A549 (cell line): ENCODE results near the gene RNF112. TPM values are rescaled to one million over a fixed set of nuclear protein-coding genes. Genes with fewer than 3 reads are reported as not detected.
"Not testable (repeated sequence)": the region's sequence is repeated elsewhere in the genome, so short reads cannot be mapped to it uniquely, and the experiment has no call there.

ENCODE experiments used
- ATAC-seq, 2 experiments: fragments of 200-7000 bp in 1 of 2; fragments of >200 bp in 1 of 2; cut with Nextera tagmentation in 1 of 2; cut with Tn5 transposase in 1 of 2; 3 replicates each; pipeline versions ENCODE4 v1.8.0 to v1.9.1; 2018 to 2020; ENCODE audit warnings: mild to moderate bottlenecking in 1 of 2, moderate library complexity in 1 of 2
- CTCF ChIA-PET: fragments of 300-600 bp; sonication (Branson Sonifier 250); formaldehyde crosslinking; extraction: SDS; loops from one replicate; lab custom pipeline; 2021; ENCODE audit warnings: antibody characterized with exemption, inconsistent platforms; lab: Yijun Ruan, JAX
- POLR2A ChIA-PET: fragments of 350-600 bp; formaldehyde crosslinking; extraction: SDS; loops from one replicate; lab custom pipeline; 2021; ENCODE audit warnings: antibody characterized with exemption, inconsistent platforms; lab: Yijun Ruan, JAX
- DNase-seq, 2 experiments: peaks; one replicate each; pipeline versions ENCODE4 v3.0.0 to v3.0.0-alpha.2; 2011 to 2016; ENCODE audit warnings: low read depth in 1 of 2, low spot score in 1 of 2
- FAIRE-seq: peaks from 2 replicates; lab custom pipeline; 2011; peaks lifted over from hg19 to GRCh38; lab: Jason Lieb, UNC
- H3K27ac ChIP-seq, 2 experiments: fragments of >200 bp; sonication (Bioruptor Twin); formaldehyde crosslinking; 3 replicates each; pipeline ENCODE4 v1.5.1; 2016 to 2017
- H3K4me1 ChIP-seq: fragments of >200 bp; sonication (Bioruptor Twin); formaldehyde crosslinking; 3 replicates; pipeline ENCODE4 v1.6.1; 2016
- H3K4me2 ChIP-seq: fragments of >200 bp; sonication (Bioruptor Twin); formaldehyde crosslinking; 3 replicates; pipeline ENCODE4 v1.6.1; 2016
- H3K4me3 ChIP-seq: fragments of >200 bp; sonication (Bioruptor Twin); formaldehyde crosslinking; 3 replicates; pipeline ENCODE4 v1.5.1; 2016
- H3K9me3 ChIP-seq: fragments of >200 bp; sonication (Bioruptor Twin); formaldehyde crosslinking; 3 replicates; pipeline ENCODE4 v1.6.1; 2016
- BHLHE40 ChIP-seq: IDR thresholded peaks from 2 replicates; pipeline ENCODE4 v1.6.1; 2012; ENCODE audit warnings: low read depth, low read length, inconsistent platforms
- EP300 ChIP-seq, 2 experiments: fragments of >200 bp; sonication (Bioruptor Twin); formaldehyde crosslinking; IDR thresholded peaks; 2 replicates in 1 of 2; 3 replicates in 1 of 2; pipeline ENCODE4 v1.6.1; 2016 to 2017
- ESRRA ChIP-seq: fragments of 150-350 bp; IDR thresholded peaks from 2 replicates; pipeline ENCODE4 v1.6.1; 2014; ENCODE audit warnings: mild to moderate bottlenecking, low read length, borderline replicate concordance
- KDM1A ChIP-seq: fragments of 200-600 bp; sonication (generic); IDR thresholded peaks from 2 replicates; pipeline ENCODE4 v1.6.1; 2016; ENCODE audit warnings: low read depth, mild to moderate bottlenecking
- MAFK ChIP-seq: fragments of 450-650 bp; IDR thresholded peaks from 2 replicates; pipeline ENCODE4 v1.6.1; 2014; ENCODE audit not compliant: partially characterized antibody
- MAZ ChIP-seq: fragments of 150-350 bp; IDR thresholded peaks from 2 replicates; pipeline ENCODE4 v1.6.1; 2014; ENCODE audit warnings: antibody characterized with exemption, low read depth, low read length, borderline replicate concordance
- NPAS2 ChIP-seq: fragments of 250-450 bp; sonication (Bioruptor Pico); IDR thresholded peaks from 2 replicates; pipeline ENCODE4 v1.8.0; 2022; ENCODE audit warnings: mild to moderate bottlenecking, moderate library complexity, borderline replicate concordance
- NR3C1 ChIP-seq: fragments of >200 bp; sonication (Bioruptor Twin); formaldehyde crosslinking; IDR thresholded peaks from 3 replicates; pipeline ENCODE4 v1.6.1; 2017
- PHF8 ChIP-seq: fragments of 200-600 bp; sonication (generic); IDR thresholded peaks from 2 replicates; pipeline ENCODE4 v1.6.1; 2016; ENCODE audit warnings: low read depth, mild to moderate bottlenecking, antibody characterized with exemption, moderate library complexity, borderline replicate concordance
- POLR2A ChIP-seq: IDR thresholded peaks from 2 replicates; pipeline ENCODE4 v1.6.1; 2012; ENCODE audit warnings: mild to moderate bottlenecking, low read length
- RAD21 ChIP-seq, 2 experiments: fragments of >200 bp in 1 of 2; sonication (Bioruptor Twin) in 1 of 2; formaldehyde crosslinking in 1 of 2; IDR thresholded peaks in 1 of 2; conservative IDR thresholded peaks in 1 of 2; 2 replicates in 1 of 2; 3 replicates in 1 of 2; pipeline ENCODE4 v1.6.1; 2012 to 2018; ENCODE audit warnings: inconsistent platforms in 1 of 2
- RARB ChIP-seq: fragments of 250-450 bp; sonication (Bioruptor Pico); IDR thresholded peaks from 2 replicates; pipeline ENCODE4 v1.8.0; 2021; ENCODE audit warnings: mild to moderate bottlenecking, moderate library complexity
- RCOR1 ChIP-seq: fragments of 150-350 bp; IDR thresholded peaks from 2 replicates; pipeline ENCODE4 v1.6.1; 2014; ENCODE audit warnings: antibody characterized with exemption, low read length, low read depth
- ZC3H11A ChIP-seq: fragments of 450-650 bp; IDR thresholded peaks from 2 replicates; pipeline ENCODE4 v1.6.1; 2014; ENCODE audit warnings: antibody characterized with exemption, mild to moderate bottlenecking
- WGBS: methylation state at CpG from one replicate; pipeline ENCODE4 v1.1.6; 2017; ENCODE audit errors: missing lambda C conversion rate; 5-methylcytosine and 5-hydroxymethylcytosine counted together
- polyA plus RNA-seq, 4 experiments: library from polyadenylated mRNA; depleted of rRNA in 3 of 4; stranded (reverse); fragments of >200 nt; fragmentation: RNase III in 1 of 4; extraction: RNeasy Plus Mini Kit Qiagen cat#74134 plus additional on column Dnase treatment in 1 of 4; gene quantifications; 2 replicates in 3 of 4; 3 replicates in 1 of 4; pipeline ENCODE4 v1.2.3, GENCODE V29; 2011 to 2017
- TF ChIP-seq, protein P1 (sequence below): fragments of 450-650 bp; IDR thresholded peaks from 2 replicates; pipeline ENCODE4 v1.6.1; 2014; ENCODE audit warnings: antibody characterized with exemption
- TF ChIP-seq, protein P2 (sequence below): fragments of >200 bp; sonication (Bioruptor Twin); formaldehyde crosslinking; IDR thresholded peaks from 2 replicates; pipeline ENCODE4 v1.6.1; 2016
- TF ChIP-seq, protein P3 (sequence below): IDR thresholded peaks from 2 replicates; pipeline ENCODE4 v1.6.1; 2012; ENCODE audit warnings: low read depth, borderline replicate concordance
- TF ChIP-seq, protein P4 (sequence below): IDR thresholded peaks from 2 replicates; pipeline ENCODE4 v1.6.1; 2012

Gene RNF112
- polyA plus RNA-seq, 2 of the 4 experiments (the other 2 are of a cell fraction) = 0.27 to 1.4 TPM

DNA sequence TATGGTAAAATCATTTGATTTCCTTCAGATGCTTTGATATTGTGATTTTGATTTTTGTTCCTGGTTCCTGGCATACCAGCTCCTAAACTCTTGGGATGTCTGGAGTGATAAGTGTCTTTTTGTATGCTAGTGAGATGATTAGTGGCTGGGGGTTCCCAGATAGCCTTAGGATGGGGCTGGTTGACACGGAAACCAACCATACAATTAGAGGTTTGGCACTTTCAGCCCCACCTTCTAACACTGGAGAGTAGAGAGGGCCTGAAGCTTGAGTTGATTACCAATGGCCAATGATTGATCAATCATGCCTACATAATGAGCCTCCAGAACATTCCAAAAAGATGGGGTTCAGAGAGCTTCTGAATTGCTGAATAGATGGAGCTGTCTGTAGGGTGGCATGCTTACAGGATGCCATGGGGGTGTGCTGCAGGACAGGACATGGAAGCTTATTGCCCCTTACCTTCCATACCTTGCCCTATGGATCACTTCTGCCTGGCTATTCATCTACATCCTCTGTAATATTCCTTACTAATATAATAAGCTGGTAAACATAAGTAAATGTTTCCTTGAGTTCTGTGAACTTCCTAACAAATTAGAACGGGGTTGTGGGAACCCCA lies 22.8 kb downstream of the RNF112 start:
- POLR2A ChIA-PET = no interaction called here
- no peak for FAIRE-seq
- no peaks in the 10 kb centered on the region for H3K4me1 ChIP-seq
- TF ChIP-seq EP300 (IDR thresholded peaks at IDR 0.05) = no peak
- TF ChIP-seq RAD21 (conservative IDR thresholded peaks at IDR 0.05 in 1 of 2, IDR thresholded peaks at IDR 0.05 in 1 of 2) = 0 out of 5 replicates have a peak, but pooled peaks of 1 of the 2 experiments have one; percentile 11
- TF ChIP-seq ZC3H11A = no peak
- TF ChIP-seq, all 56 proteins: peak for 1
- Histone ChIP-seq H3K27ac (no peak overlapping the region), H3K4me2 (no peak overlapping the region), H3K9me3 (no peaks in the 10 kb centered on the region), H3K4me3 (no peak overlapping the region)
- CTCF ChIA-PET = interaction anchor here (0.5 to 6.3 kb wide), 9 partner anchors 11 to 376 kb away, joined by 3 to 75 read pairs (median 3); partner anchors contain the start of genes B9D1 and MAPK7
- DNase-seq (no peak), ATAC-seq (peak in 1 of 2 experiments; percentile 26; a peak in 1 of 6 replicates)
- WGBS = 58% methylated on average over 2 of the region's 2 CpGs

DNA sequence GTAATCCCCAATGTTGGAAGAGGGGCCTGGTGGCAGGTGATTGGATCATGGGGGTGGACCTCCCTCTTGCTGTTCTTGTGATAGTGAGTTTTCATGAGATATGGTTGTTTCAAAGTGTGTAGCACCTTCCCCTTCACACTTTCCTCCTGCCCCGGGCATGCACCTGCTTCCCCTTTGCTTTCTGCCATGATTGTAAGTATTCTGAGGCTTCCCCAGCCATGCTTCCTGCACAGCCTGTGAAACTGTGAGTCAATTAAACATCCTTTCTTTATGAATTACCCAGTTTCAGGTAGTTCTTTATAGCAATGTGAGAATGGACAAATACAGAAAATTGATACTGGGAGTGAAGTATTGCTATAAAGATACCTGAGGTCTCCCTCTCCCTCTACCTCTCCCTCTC lies 29.4 kb downstream of the RNF112 start:
- no peak overlapping the region for H3K4me3 ChIP-seq
- no peak for TF ChIP-seq ZC3H11A
- TF ChIP-seq, protein P1, sequence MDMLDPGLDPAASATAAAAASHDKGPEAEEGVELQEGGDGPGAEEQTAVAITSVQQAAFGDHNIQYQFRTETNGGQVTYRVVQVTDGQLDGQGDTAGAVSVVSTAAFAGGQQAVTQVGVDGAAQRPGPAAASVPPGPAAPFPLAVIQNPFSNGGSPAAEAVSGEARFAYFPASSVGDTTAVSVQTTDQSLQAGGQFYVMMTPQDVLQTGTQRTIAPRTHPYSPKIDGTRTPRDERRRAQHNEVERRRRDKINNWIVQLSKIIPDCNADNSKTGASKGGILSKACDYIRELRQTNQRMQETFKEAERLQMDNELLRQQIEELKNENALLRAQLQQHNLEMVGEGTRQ = no peak
- no peak for TF ChIP-seq NPAS2 (CRISPR knock-in tag)
- no peak for TF ChIP-seq RARB (CRISPR knock-in tag)
- H3K27ac ChIP-seq = no peak overlapping the region
- FAIRE-seq (no peak), DNase-seq (no peak), ATAC-seq (no peak)
- CTCF ChIA-PET = no interaction called here
- H3K4me1 ChIP-seq = no peaks in the 10 kb centered on the region
- H3K9me3 ChIP-seq = peaks cover 24% of the 10 kb centered on the region
- H3K4me2 ChIP-seq = no peak overlapping the region
- POLR2A ChIA-PET = no interaction called here
- 50% methylated on average over 1 of the region's 1 CpG for WGBS

DNA sequence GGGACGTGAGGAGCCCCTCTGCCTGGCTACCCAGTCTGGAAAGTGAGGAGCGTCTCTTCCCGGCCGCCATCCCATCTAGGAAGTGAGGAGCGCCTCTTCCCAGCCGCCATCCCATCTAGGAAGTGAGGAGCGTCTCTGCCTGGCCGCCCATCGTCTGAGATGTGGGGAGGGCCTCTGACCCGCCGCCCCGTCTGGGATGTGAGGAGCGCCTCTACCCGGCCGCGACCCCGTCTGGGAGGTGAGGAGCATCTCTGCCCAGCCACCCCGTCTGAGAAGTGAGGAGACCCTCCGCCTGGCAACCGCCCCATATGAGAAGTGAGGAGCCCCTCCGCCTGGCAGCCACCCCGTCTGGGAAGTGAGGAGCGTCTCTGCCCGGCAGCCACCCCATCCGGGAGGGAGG lies 30.3 kb downstream of the RNF112 start:
- POLR2A ChIA-PET, DNase-seq, FAIRE-seq, CTCF ChIA-PET, H3K4me1 ChIP-seq, H3K4me3 ChIP-seq, H3K4me2 ChIP-seq, ATAC-seq, H3K27ac ChIP-seq: not testable (repeated sequence)
- H3K9me3 ChIP-seq = peaks cover 24% of the 10 kb centered on the region
- 86% methylated on average over 15 of the region's 25 CpGs for WGBS

DNA sequence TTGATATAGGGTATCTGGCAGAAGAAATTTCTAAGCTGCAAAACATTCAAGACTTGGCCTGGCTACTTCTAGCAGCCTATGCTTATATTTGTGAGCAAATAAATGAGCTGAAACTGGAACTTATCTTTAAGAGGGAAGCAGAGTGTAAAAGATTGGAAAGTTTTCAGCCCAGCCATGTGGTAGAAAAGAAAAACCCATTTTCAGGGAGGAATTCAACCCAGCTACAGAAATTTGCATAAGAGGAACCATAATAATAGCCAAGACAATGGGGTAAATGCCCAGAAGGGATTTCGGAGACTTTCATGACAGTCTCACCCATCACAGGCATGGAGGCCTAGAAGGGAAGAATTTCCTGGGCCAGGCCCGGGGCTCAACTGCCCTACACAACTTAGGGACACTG lies 31.7 kb downstream of the RNF112 start:
- DNase-seq (no peak), ATAC-seq (no peak), FAIRE-seq (no peak)
- 39% methylated on average over 2 of the region's 2 CpGs for WGBS
- TF ChIP-seq POLR2A (no peak), EP300 (IDR thresholded peaks at IDR 0.05) (no peak), KDM1A (no peak), RCOR1 (no peak), PHF8 (no peak), ESRRA (no peak), MAZ (no peak), MAFK (no peak), BHLHE40 (no peak), NR3C1 (no peak)
- TF ChIP-seq, protein P2, sequence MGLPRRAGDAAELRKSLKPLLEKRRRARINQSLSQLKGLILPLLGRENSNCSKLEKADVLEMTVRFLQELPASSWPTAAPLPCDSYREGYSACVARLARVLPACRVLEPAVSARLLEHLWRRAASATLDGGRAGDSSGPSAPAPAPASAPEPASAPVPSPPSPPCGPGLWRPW = no peak
- TF ChIP-seq, protein P3, sequence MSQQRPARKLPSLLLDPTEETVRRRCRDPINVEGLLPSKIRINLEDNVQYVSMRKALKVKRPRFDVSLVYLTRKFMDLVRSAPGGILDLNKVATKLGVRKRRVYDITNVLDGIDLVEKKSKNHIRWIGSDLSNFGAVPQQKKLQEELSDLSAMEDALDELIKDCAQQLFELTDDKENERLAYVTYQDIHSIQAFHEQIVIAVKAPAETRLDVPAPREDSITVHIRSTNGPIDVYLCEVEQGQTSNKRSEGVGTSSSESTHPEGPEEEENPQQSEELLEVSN = no peak
- TF ChIP-seq, protein P4, sequence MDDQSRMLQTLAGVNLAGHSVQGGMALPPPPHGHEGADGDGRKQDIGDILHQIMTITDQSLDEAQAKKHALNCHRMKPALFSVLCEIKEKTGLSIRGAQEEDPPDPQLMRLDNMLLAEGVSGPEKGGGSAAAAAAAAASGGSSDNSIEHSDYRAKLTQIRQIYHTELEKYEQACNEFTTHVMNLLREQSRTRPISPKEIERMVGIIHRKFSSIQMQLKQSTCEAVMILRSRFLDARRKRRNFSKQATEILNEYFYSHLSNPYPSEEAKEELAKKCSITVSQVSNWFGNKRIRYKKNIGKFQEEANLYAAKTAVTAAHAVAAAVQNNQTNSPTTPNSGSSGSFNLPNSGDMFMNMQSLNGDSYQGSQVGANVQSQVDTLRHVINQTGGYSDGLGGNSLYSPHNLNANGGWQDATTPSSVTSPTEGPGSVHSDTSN = no peak
- Histone ChIP-seq H3K9me3 (peaks cover 24% of the 10 kb centered on the region), H3K4me3 (no peak overlapping the region), H3K27ac (no peak overlapping the region), H3K4me2 (no peak overlapping the region), H3K4me1 (peaks cover 10% of the 10 kb centered on the region)
- ChIA-PET POLR2A (no interaction called here), CTCF (interaction anchor here (0.5 to 9.8 kb wide), 7 partner anchors 12 to 424 kb away, joined by 3 to 362 read pairs (median 3); partner anchors contain the start of gene B9D1)
